SH-SY5Y (cell line): ENCODE measurements around the gene ACIN1.

Experiments used
- GATA2 ChIP-seq: IDR thresholded peaks from 2 replicates; pipeline ENCODE4 v1.6.1; 2011; ENCODE audit warnings: mild to moderate bottlenecking, low read depth, low read length
- GATA3 ChIP-seq: IDR thresholded peaks from 2 replicates; pipeline ENCODE4 v1.6.1; 2011; ENCODE audit warnings: low read depth, mild to moderate bottlenecking, low read length, moderate library complexity

- TF ChIP-seq GATA2 = no peak
- no peak for TF ChIP-seq GATA3
These were observed 86.1 kb downstream of the ACIN1 start for GRCh38 chr14:23008831-23009230.
